SJSA1 (cell line): ENCODE data around the gene UBAP1L. TPM values are rescaled to one million over a fixed set of nuclear protein-coding genes. Genes with fewer than 3 reads are reported as not detected.

Experiments
- DNase-seq, 2 experiments: peaks; one replicate each; pipeline ENCODE4 v3.0.0-alpha.2; 2015 to 2020; ENCODE audit warnings: low spot score in 2 of 2, low read depth in 1 of 2
- H3K27ac ChIP-seq: fragments of 250-450 bp; sonication (Bioruptor Pico); 2 replicates; pipeline ENCODE4 v1.5.1; 2020; ENCODE audit warnings: mild to moderate bottlenecking, moderate library complexity
- H3K27me3 ChIP-seq: fragments of 250-450 bp; sonication (Bioruptor Pico); replicated peaks from 2 replicates; pipeline ENCODE4 v1.5.1; 2020; ENCODE audit warnings: mild to moderate bottlenecking, moderate library complexity
- H3K36me3 ChIP-seq: fragments of 250-450 bp; sonication (Bioruptor Pico); 2 replicates; pipeline ENCODE4 v1.5.1; 2020; ENCODE audit warnings: mild to moderate bottlenecking
- H3K4me1 ChIP-seq: fragments of 250-450 bp; sonication (Bioruptor Pico); replicated peaks from 2 replicates; pipeline ENCODE4 v1.6.1; 2021; ENCODE audit warnings: mild to moderate bottlenecking
- H3K4me3 ChIP-seq: fragments of 250-450 bp; sonication (Bioruptor Pico); 2 replicates; pipeline ENCODE4 v1.5.1; 2020; ENCODE audit warnings: mild to moderate bottlenecking
- H3K9me3 ChIP-seq: fragments of 250-450 bp; sonication (Bioruptor Pico); replicated peaks from 2 replicates; pipeline ENCODE4 v1.5.1; 2020; ENCODE audit warnings: mild to moderate bottlenecking
- total RNA-seq: library from RNA; depleted of rRNA; stranded (reverse); fragments of >200 nt; shearing (Covaris generic); gene quantifications from 2 replicates; pipeline ENCODE4 v1.2.3, GENCODE V29; 2014

UBAP1L gene
- total RNA-seq, 1 experiment from 2014 or later, result 0.87 TPM

GRCh38 chr15:65072027-65072426, 43.0 kb downstream of the UBAP1L start:
- H3K36me3 ChIP-seq, result peaks cover 6% of the 10 kb centered on the region
- peaks cover 51% of the 10 kb centered on the region for H3K4me1 ChIP-seq
- no peaks in the 10 kb centered on the region for H3K27me3 ChIP-seq
- H3K9me3 ChIP-seq, result no peaks in the 10 kb centered on the region
- DNase-seq, result no peak
- H3K27ac ChIP-seq, result no peak overlapping the region
- no peak overlapping the region for H3K4me3 ChIP-seq

GRCh38 chr15:65071381-65071811, 43.6 kb downstream of the UBAP1L start:
- Histone ChIP-seq H3K27ac (no peak overlapping the region), H3K36me3 (peaks cover 6% of the 10 kb centered on the region), H3K27me3 (no peaks in the 10 kb centered on the region), H3K4me1 (peaks cover 55% of the 10 kb centered on the region), H3K4me3 (no peak overlapping the region), H3K9me3 (no peaks in the 10 kb centered on the region)
- no peak for DNase-seq

DNA sequence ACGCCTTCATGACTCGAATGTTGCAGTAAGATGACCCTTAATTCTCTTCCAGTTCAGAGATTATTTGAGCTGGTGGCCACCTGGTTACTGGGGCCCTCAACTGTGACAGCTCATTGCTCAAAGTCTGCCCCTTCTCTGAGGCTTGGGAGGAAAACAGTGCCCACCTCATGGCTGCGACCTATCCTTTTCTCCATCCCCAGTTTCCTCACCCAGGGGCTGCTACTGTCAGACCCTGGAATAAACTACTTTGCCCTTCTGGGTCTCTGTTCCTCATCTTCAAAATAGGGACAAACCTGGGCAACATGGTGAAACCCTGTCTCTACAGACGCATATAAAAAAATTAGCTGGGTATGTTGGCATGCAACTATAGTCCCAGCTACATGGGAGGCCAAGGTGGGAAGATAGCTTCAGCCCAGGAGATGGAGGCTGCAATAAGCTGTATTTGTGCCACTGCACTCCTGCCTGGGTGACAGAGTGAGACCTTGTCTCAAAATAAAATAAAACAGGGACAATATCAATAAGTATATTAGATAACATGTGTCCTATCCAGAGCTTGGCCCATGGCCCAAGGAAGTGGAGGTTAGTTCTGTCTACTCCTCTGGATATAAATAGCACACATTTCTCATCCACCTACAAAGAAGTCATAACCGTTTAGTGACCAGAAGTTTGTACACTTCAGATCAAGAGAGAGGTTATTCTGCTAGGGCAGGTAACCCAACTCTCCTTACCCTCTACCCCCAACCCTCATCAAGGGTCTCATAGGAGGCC, 45.0 kb downstream of the UBAP1L start:
- no peak overlapping the region for H3K27ac ChIP-seq
- no peak overlapping the region for H3K4me3 ChIP-seq
- no peaks in the 10 kb centered on the region for H3K9me3 ChIP-seq
- DNase-seq, result no peak
- H3K36me3 ChIP-seq, result peaks cover 15% of the 10 kb centered on the region
- no peaks in the 10 kb centered on the region for H3K27me3 ChIP-seq
- peaks cover 68% of the 10 kb centered on the region for H3K4me1 ChIP-seq

GRCh38 chr15:65069179-65069578, 45.8 kb downstream of the UBAP1L start:
- Histone ChIP-seq H3K27me3 (no peaks in the 10 kb centered on the region), H3K27ac (no peak overlapping the region), H3K9me3 (no peaks in the 10 kb centered on the region), H3K4me3 (no peak overlapping the region), H3K36me3 (peaks cover 23% of the 10 kb centered on the region), H3K4me1 (peaks cover 72% of the 10 kb centered on the region)
- peak; percentile 75 to 83 for DNase-seq

DNA sequence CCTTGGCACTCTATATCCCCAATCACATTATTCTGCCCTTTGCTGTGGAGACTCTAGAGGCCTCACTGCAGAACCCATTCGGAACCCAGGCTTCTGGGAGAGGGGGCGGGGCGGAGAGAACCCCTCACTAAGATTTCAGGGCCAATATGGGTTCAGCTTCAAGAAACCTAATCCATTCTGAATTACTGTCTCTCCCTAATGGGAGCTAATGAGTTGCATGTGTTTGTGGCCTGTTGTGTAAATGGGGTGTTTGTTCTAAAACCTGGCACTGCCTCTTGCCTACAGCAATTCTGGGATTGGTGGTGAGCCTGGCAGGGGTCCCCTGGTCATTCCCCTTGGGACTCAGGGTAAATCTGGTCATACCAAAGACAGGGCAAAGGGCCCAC, 46.6 kb downstream of the UBAP1L start:
- Histone ChIP-seq H3K27me3 (no peaks in the 10 kb centered on the region), H3K36me3 (peaks cover 31% of the 10 kb centered on the region), H3K4me1 (peaks cover 80% of the 10 kb centered on the region), H3K9me3 (no peaks in the 10 kb centered on the region), H3K4me3 (peak overlapping the region; percentile 88), H3K27ac (peak overlapping the region; percentile 75)
- DNase-seq, result no peak

GRCh38 chr15:65067645-65068402, 47.2 kb downstream of the UBAP1L start, which contains the start of gene RASL12:
TSS of gene RASL12 (minus strand) at chr15:65067991. CDS start at chr15:65067835, 156 bp downstream.
- no peaks in the 10 kb centered on the region for H3K27me3 ChIP-seq
- peaks cover 86% of the 10 kb centered on the region for H3K4me1 ChIP-seq
- peak; percentile 71 to 74 for DNase-seq
- H3K9me3 ChIP-seq, result no peaks in the 10 kb centered on the region
- H3K36me3 ChIP-seq, result peaks cover 37% of the 10 kb centered on the region
- H3K27ac ChIP-seq, result peak within 1 kb of the TSS; percentile 75
- peak within 1 kb of the TSS; percentile 88 for H3K4me3 ChIP-seq

GRCh38 chr15:65067317-65067644, 47.7 kb downstream of the UBAP1L start:
- Histone ChIP-seq H3K4me3 (peak overlapping the region; percentile 88), H3K9me3 (no peaks in the 10 kb centered on the region), H3K36me3 (peaks cover 42% of the 10 kb centered on the region), H3K27me3 (no peaks in the 10 kb centered on the region), H3K27ac (peak overlapping the region; percentile 75), H3K4me1 (peaks cover 90% of the 10 kb centered on the region)
- no peak for DNase-seq

DNA sequence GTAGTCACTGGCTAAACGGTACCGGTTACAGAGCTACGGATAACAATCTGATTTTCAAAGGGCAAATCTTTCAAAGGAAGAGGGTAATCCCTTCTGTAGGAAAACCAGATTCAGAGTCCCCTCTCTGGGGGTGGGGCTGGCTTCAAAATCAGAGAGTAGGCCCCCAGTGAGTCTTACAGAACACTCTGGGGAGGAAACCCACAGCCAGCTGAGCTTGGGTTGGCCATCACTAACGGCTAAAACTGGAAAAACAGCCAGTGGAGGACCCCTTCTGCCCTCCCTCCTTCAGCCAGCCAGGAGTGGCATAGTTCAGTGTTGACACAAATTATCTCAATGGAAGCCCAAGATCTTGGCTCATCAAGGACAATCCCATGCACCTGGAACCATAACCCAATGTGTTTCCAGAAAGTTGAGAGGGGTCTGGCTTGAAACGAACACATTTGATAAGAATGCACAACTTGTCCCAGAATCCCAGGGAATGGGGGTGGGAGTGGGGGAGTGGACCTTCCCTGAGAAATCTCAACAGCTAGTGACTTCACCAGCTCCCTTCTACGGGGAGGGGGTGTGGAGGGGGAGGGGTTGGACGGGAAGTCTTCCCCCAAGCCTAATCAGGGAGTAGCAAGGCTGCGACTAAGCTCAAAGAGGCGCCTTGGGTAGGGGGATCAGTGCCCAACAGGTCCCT, 48.2 kb downstream of the UBAP1L start:
- Histone ChIP-seq H3K4me3 (peak overlapping the region; percentile 88), H3K4me1 (peaks cover 88% of the 10 kb centered on the region), H3K27me3 (no peaks in the 10 kb centered on the region), H3K9me3 (no peaks in the 10 kb centered on the region), H3K27ac (peak overlapping the region; percentile 75), H3K36me3 (peaks cover 47% of the 10 kb centered on the region)
- peak; percentile 70 to 73 for DNase-seq

- Histone ChIP-seq H3K4me1 (peaks cover 84% of the 10 kb centered on the region), H3K4me3 (peak overlapping the region; percentile 88), H3K27ac (peak overlapping the region; percentile 75), H3K36me3 (peaks cover 54% of the 10 kb centered on the region), H3K27me3 (no peaks in the 10 kb centered on the region), H3K9me3 (no peaks in the 10 kb centered on the region)
- peak; percentile 70 to 72 for DNase-seq
These were observed 48.9 kb downstream of the UBAP1L start for GRCh38 chr15:65066001-65066634.

GRCh38 chr15:65062726-65063125, 52.3 kb downstream of the UBAP1L start:
- Histone ChIP-seq H3K9me3 (no peaks in the 10 kb centered on the region), H3K36me3 (peaks cover 87% of the 10 kb centered on the region), H3K27me3 (no peaks in the 10 kb centered on the region)

GRCh38 chr15:65062061-65062460, 52.9 kb downstream of the UBAP1L start:
- H3K9me3 ChIP-seq, result no peaks in the 10 kb centered on the region

More at GRCh38 chr15:65062726-65063125, 52.3 kb downstream of the UBAP1L start:
- Histone ChIP-seq H3K27ac (peak overlapping the region; percentile 30), H3K4me1 (peaks cover 83% of the 10 kb centered on the region), H3K4me3 (no peak overlapping the region)
- DNase-seq, result peak in 1 of 2 experiments; percentile 45

GRCh38 chr15:65060641-65061397, 54.2 kb downstream of the UBAP1L start:
- H3K9me3 ChIP-seq, result no peaks in the 10 kb centered on the region
- H3K4me1 ChIP-seq, result peaks cover 87% of the 10 kb centered on the region
- H3K36me3 ChIP-seq, result peaks cover 99% of the 10 kb centered on the region
- no peak overlapping the region for H3K4me3 ChIP-seq
- no peak for DNase-seq
- H3K27ac ChIP-seq, result no peak overlapping the region
- H3K27me3 ChIP-seq, result no peaks in the 10 kb centered on the region

More at GRCh38 chr15:65062061-65062460, 52.9 kb downstream of the UBAP1L start:
- H3K4me3 ChIP-seq, result no peak overlapping the region
- peaks cover 88% of the 10 kb centered on the region for H3K36me3 ChIP-seq
- 0 out of 2 replicates have a peak overlapping the region, but pooled peaks have one; percentile 30 for H3K27ac ChIP-seq
- DNase-seq, result no peak
- peaks cover 84% of the 10 kb centered on the region for H3K4me1 ChIP-seq
- H3K27me3 ChIP-seq, result no peaks in the 10 kb centered on the region
